Left lung (tissue), 10 donors: ENCODE data around the gene ZNF319. TPM values are rescaled to one million over a fixed set of nuclear protein-coding genes. Genes with fewer than 3 reads are reported as not detected.

Experiments used
- ATAC-seq: fragments of 200-7000 bp; cut with Tn5 transposase; one replicate; pipeline ENCODE4 v1.9.1; 2020; ENCODE audit warnings: moderate library complexity
- DNase-seq, 4 donors: peaks; one replicate each; pipeline ENCODE4 v3.0.0-alpha.2; 2013 to 2020
- H3K27ac ChIP-seq, 2 donors: fragments of 200-600 bp; sonication (generic) in 1 of 2; one replicate each; pipeline versions ENCODE4 v1.5.0 to v1.8.0; 2020 to 2021
- H3K27me3 ChIP-seq, 2 donors: fragments of 200-600 bp; sonication (generic) in 1 of 2; one replicate each; pipeline versions ENCODE4 v1.5.0 to v1.8.0; 2020 to 2021
- H3K36me3 ChIP-seq, 2 donors: fragments of 200-600 bp; sonication (generic) in 1 of 2; one replicate each; pipeline versions ENCODE4 v1.5.0 to v1.8.0; 2020 to 2021
- H3K4me1 ChIP-seq, 2 donors: fragments of 200-600 bp; one replicate each; pipeline ENCODE4 v1.8.0; 2021
- H3K4me3 ChIP-seq, 2 donors: fragments of 200-600 bp; sonication (generic) in 1 of 2; one replicate each; pipeline versions ENCODE4 v1.5.0 to v1.8.0; 2020 to 2021; ENCODE audit warnings: mild to moderate bottlenecking in 1 of 2
- H3K9me3 ChIP-seq, 2 donors: fragments of 200-600 bp; sonication (generic) in 1 of 2; one replicate each; pipeline versions ENCODE4 v1.5.0 to v1.8.0; 2020 to 2021
- intact Hi-C, 2 donors: fragments of 100-400 bp; cut with DNase I; formaldehyde crosslinking; loops; one replicate each; pipeline versions ENCODE4 v1.11.2 to v1.14.2; 2022
- polyA plus RNA-seq, 6 donors: library from polyadenylated mRNA; unstranded; fragments of 120-200 nt; gene quantifications; one replicate each; pipeline ENCODE4 v1.2.1, GENCODE V29; 2013; ENCODE audit not compliant: insufficient read length in 6 of 6
- total RNA-seq, 2 donors: library from RNA; stranded (reverse); fragmentation: NEBNext Ultra II Directional; extraction: Animal tissue kit (Norgen Biotek cat#: 25700); gene quantifications; one replicate each; pipeline ENCODE4 v1.2.1, GENCODE V29; 2021
- TF ChIP-seq, protein P1 (sequence below), 2 donors: fragments of 200-600 bp; sonication (generic) in 1 of 2; IDR thresholded peaks; one replicate each; pipeline versions ENCODE4 v1.5.0 to v1.8.0; 2021; ENCODE audit warnings: antibody characterized with exemption in 2 of 2
- donor health status: DM: no; HTN: yes; CAD: no.
- donor health status: DM: no; HTN: no; CAD: no.

Gene ZNF319
- total and polyA plus RNA-seq, 8 donors = 7.8 to 12.0 (median 10.7) TPM

DNA sequence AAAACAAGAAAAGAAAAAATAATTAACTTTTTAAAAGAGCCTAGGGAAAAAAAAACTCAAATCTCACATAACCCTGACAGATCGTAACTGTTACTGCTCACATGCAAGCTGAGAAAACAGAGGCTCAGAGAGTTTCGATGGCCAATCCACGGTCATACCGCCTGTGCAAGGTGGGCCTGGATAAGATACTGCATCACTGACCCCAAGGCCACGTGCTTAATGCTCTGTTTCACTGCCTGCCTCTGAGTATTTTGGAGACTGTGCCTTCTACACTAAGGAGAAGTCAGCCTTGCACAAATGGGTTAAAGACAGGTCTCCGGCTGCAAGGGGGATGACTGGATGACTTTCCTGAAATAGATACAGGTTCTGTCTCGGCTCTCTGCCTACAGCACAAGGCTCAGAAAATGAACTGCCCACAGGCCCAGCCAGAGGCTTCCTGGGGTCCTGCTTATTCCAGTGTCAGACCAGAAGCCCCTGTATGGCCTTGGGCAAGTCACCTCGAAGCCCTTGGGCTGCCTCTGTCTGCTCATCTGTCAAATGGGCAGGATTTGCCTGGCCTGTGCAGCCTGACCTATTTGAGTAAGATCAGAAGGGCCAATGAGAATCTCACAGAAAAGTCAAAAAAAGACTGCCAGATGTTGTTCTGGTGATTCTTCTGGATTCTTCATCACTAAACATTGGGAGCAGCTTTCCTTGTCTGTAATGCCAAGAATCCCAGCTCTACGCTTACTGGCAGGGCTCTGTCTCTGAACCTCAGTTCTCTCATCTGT lies 55.3 kb downstream of the ZNF319 start:
- Histone ChIP-seq H3K4me3 (no peak overlapping the region), H3K4me1 (no peaks in the 10 kb centered on the region), H3K36me3 (no peaks in the 10 kb centered on the region), H3K9me3 (no peaks in the 10 kb centered on the region), H3K27ac (no peak overlapping the region), H3K27me3 (peaks cover 0 to 6% of the 10 kb centered on the region in 2 donors)
- no peak for DNase-seq
- intact Hi-C loops = no loop called here
- TF ChIP-seq, protein P1, sequence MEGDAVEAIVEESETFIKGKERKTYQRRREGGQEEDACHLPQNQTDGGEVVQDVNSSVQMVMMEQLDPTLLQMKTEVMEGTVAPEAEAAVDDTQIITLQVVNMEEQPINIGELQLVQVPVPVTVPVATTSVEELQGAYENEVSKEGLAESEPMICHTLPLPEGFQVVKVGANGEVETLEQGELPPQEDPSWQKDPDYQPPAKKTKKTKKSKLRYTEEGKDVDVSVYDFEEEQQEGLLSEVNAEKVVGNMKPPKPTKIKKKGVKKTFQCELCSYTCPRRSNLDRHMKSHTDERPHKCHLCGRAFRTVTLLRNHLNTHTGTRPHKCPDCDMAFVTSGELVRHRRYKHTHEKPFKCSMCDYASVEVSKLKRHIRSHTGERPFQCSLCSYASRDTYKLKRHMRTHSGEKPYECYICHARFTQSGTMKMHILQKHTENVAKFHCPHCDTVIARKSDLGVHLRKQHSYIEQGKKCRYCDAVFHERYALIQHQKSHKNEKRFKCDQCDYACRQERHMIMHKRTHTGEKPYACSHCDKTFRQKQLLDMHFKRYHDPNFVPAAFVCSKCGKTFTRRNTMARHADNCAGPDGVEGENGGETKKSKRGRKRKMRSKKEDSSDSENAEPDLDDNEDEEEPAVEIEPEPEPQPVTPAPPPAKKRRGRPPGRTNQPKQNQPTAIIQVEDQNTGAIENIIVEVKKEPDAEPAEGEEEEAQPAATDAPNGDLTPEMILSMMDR (IDR thresholded peaks at IDR 0.05) = no peak
- no peak for ATAC-seq

Other genes starting within 250 kb of the ZNF319 start
- 10 to 100 TPM; 68.7 to 96.8 TPM for gene KIFC3, start 198.2 kb downstream of the ZNF319 start, total RNA-seq
- 10 to 100 TPM; 41.4 to 69.8 (median 54.8) TPM for gene KIFC3, start 198.2 kb downstream of the ZNF319 start, polyA plus RNA-seq
- under 1 TPM in 1 of 2 donors, not detected in 1; 0.23 TPM for gene CNGB1, start 29.5 kb downstream of the ZNF319 start, total RNA-seq
- under 1 TPM; 0.03 to 0.20 (median 0.11) TPM for gene CNGB1, start 29.5 kb downstream of the ZNF319 start, polyA plus RNA-seq
- 10 to 100 TPM; 48.0 to 50.9 TPM for gene USB1, start 735 bp upstream of the ZNF319 start, total RNA-seq
- gene USB1, start 735 bp upstream of the ZNF319 start, polyA plus RNA-seq = 10 to 100 TPM; 21.5 to 29.6 (median 23.8) TPM
- gene MMP15, start 25.1 kb upstream of the ZNF319 start, total RNA-seq = 10 to 100 TPM; 25.3 to 38.7 TPM
- 10 to 100 TPM; 42.0 to 63.5 (median 48.7) TPM for gene MMP15, start 25.1 kb upstream of the ZNF319 start, polyA plus RNA-seq
- 10 to 100 TPM; 26.0 to 27.6 TPM for gene CFAP20, start 128.7 kb upstream of the ZNF319 start, total RNA-seq
- 10 to 100 TPM; 66.4 to 86.5 (median 76.7) TPM for gene CFAP20, start 128.7 kb upstream of the ZNF319 start, polyA plus RNA-seq
- gene CSNK2A2, start 197.4 kb upstream of the ZNF319 start, total RNA-seq = 10 to 100 TPM; 55.5 to 69.0 TPM
- gene CSNK2A2, start 197.4 kb upstream of the ZNF319 start, polyA plus RNA-seq = 10 to 100 TPM; 61.1 to 84.6 (median 74.6) TPM